ENCODE results near the gene CYP11A1. TPM values are rescaled to one million over a fixed set of nuclear protein-coding genes. Genes with fewer than 3 reads are reported as not detected.

The CYP11A1 gene
- total and polyA plus RNA-seq, 10 of the 15 experiments (the other 5 are each of a cell fraction or from before 2014, with no cell fraction given), result 0.11 to 1.2 (median 0.23) TPM; not detected in 5

DNA sequence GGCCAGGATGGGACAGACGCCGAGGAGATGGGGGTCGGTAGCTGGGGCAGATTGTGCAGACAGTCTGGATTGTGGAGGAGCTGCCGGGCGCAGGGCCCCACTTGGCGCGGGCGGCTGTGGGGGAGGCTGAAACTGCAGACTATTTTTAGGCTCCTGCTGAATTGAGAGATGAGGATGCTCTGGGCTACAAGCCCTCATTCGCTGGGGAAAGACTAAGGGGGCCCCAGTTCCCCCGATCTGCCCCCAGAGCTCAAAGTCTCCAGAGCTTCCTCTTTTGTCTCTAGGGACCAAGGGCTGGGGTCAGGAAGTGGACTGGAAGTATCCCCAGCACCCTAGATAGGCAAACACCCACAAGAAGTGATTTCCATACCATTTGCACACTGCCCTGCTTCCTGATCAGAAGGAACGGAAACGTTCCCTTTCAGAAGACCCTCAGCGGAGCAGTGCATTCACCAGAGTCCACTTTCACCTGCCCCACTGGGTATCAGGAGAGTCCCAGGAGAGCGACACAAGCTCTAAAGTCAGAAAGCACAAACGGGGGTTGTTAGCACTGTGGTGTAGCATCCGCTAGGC, 36.6 kb upstream of the CYP11A1 start (continued):
- TF ChIP-seq MYB (IDR thresholded peaks at IDR 0.05; ENCODE audit: borderline replicate concordance, low read depth, low read length), result no peak
- no peak for TF ChIP-seq SREBF1 (IDR thresholded peaks at IDR 0.05; ENCODE audit: low read length)
- TF ChIP-seq WRNIP1 (IDR thresholded peaks at IDR 0.05; ENCODE audit: borderline replicate concordance, low read depth, low read length), result peak; percentile 89; the same call in 1 of the 2 replicates
- peak; percentile 49 for TF ChIP-seq POLR2AphosphoS5 (IDR thresholded peaks at IDR 0.05; ENCODE audit: low read length)
- TF ChIP-seq RB1 (IDR thresholded peaks at IDR 0.05; ENCODE audit: borderline replicate concordance), result no peak
- no peak for TF ChIP-seq STAT1 (conservative IDR thresholded peaks at IDR 0.05)
- no peak for TF ChIP-seq CHD1 (IDR thresholded peaks at IDR 0.05; ENCODE audit: low read depth, low read length)
- TF ChIP-seq SRF (IDR thresholded peaks at IDR 0.05; ENCODE audit: low read depth in 2 of 2, low read length in 2 of 2), result no peak
- TF ChIP-seq PAX5 (IDR thresholded peaks at IDR 0.05; ENCODE audit: borderline replicate concordance, low read depth, low read length), result peak; percentile 76; the same call in 1 of the 2 replicates
- TF ChIP-seq TCF12 (IDR thresholded peaks at IDR 0.05; ENCODE audit: low read depth, low read length), result peak; percentile 73; the same call in 1 of the 2 replicates
- TF ChIP-seq NFIC (IDR thresholded peaks at IDR 0.05; ENCODE audit: low read depth, low read length), result no peak
- peak; percentile 66; the same call in 1 of the 2 replicates for TF ChIP-seq IRF4 (IDR thresholded peaks at IDR 0.05; ENCODE audit: low read depth, low read length)
- no peak for TF ChIP-seq MAX (IDR thresholded peaks at IDR 0.05; ENCODE audit: low read depth, low read length)
- TF ChIP-seq, protein P1, sequence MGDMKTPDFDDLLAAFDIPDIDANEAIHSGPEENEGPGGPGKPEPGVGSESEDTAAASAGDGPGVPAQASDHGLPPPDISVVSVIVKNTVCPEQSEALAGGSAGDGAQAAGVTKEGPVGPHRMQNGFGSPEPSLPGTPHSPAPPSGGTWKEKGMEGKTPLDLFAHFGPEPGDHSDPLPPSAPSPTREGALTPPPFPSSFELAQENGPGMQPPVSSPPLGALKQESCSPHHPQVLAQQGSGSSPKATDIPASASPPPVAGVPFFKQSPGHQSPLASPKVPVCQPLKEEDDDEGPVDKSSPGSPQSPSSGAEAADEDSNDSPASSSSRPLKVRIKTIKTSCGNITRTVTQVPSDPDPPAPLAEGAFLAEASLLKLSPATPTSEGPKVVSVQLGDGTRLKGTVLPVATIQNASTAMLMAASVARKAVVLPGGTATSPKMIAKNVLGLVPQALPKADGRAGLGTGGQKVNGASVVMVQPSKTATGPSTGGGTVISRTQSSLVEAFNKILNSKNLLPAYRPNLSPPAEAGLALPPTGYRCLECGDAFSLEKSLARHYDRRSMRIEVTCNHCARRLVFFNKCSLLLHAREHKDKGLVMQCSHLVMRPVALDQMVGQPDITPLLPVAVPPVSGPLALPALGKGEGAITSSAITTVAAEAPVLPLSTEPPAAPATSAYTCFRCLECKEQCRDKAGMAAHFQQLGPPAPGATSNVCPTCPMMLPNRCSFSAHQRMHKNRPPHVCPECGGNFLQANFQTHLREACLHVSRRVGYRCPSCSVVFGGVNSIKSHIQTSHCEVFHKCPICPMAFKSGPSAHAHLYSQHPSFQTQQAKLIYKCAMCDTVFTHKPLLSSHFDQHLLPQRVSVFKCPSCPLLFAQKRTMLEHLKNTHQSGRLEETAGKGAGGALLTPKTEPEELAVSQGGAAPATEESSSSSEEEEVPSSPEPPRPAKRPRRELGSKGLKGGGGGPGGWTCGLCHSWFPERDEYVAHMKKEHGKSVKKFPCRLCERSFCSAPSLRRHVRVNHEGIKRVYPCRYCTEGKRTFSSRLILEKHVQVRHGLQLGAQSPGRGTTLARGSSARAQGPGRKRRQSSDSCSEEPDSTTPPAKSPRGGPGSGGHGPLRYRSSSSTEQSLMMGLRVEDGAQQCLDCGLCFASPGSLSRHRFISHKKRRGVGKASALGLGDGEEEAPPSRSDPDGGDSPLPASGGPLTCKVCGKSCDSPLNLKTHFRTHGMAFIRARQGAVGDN (IDR thresholded peaks at IDR 0.05), result 0 out of 2 replicates have a peak, but pooled peaks have one; percentile 6
- TF ChIP-seq NFYB (IDR thresholded peaks at IDR 0.05; ENCODE audit: insufficient read depth, low read depth, low read length), result no peak
- TF ChIP-seq SP1 (IDR thresholded peaks at IDR 0.05; ENCODE audit: low read depth, low read length), result peak; percentile 41
- no peak; the same call in 1 of the 2 replicates for TF ChIP-seq POLR2AphosphoS2 (IDR thresholded peaks at IDR 0.05; ENCODE audit: low read depth, low read length)
- TF ChIP-seq TAF1 (IDR thresholded peaks at IDR 0.05; ENCODE audit: borderline replicate concordance, low read depth, low read length), result no peak
- TF ChIP-seq SMAD5 (IDR thresholded peaks at IDR 0.05; ENCODE audit: low read depth), result no peak
- no peak for TF ChIP-seq ATF2 (IDR thresholded peaks at IDR 0.05; ENCODE audit: low read length)
- TF ChIP-seq NR2C2 (IDR thresholded peaks at IDR 0.05; ENCODE audit: borderline replicate concordance, control insufficient read depth, insufficient read length, low read depth), result no peak
- TF ChIP-seq ZZZ3 (IDR thresholded peaks at IDR 0.05; ENCODE audit: control insufficient read depth, insufficient read length, low read depth), result no peak
- no peak for TF ChIP-seq FOS (IDR thresholded peaks at IDR 0.05; ENCODE audit: borderline replicate concordance, extremely low read depth, insufficient read length)
- TF ChIP-seq EED (IDR thresholded peaks at IDR 0.05; ENCODE audit: low read depth), result peak; percentile 95
- TF ChIP-seq ZBTB33 (IDR thresholded peaks at IDR 0.05), result no peak
- no peak for TF ChIP-seq POLR2A (IDR thresholded peaks at IDR 0.05; ENCODE audit: low read depth, low read length)
